Ishikawa (cell line): ENCODE data around the gene NPHP4.

Experiments used
- EGR1 ChIP-seq: IDR thresholded peaks from 2 replicates; pipeline ENCODE4 v1.6.1; 2012
- EP300 ChIP-seq: IDR thresholded peaks from 2 replicates; pipeline ENCODE4 v1.6.1; 2012; ENCODE audit warnings: borderline replicate concordance
- RAD21 ChIP-seq: IDR thresholded peaks from 2 replicates; pipeline ENCODE4 v1.6.1; 2012; ENCODE audit warnings: low read depth
- TF ChIP-seq, protein P1 (sequence below): IDR thresholded peaks from 2 replicates; pipeline ENCODE4 v1.6.1; 2012
- TF ChIP-seq, protein P2 (sequence below): IDR thresholded peaks from 2 replicates; pipeline ENCODE4 v1.6.1; 2012; ENCODE audit warnings: low read depth, mild to moderate bottlenecking

GRCh38 chr1:6012529-6013318 lies 20.5 kb upstream of the NPHP4 start:
- TF ChIP-seq, protein P1, sequence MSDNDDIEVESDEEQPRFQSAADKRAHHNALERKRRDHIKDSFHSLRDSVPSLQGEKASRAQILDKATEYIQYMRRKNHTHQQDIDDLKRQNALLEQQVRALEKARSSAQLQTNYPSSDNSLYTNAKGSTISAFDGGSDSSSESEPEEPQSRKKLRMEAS = no peak; the same call in 1 of the 2 replicates
- TF ChIP-seq EP300 (no peak), EGR1 (no peak), RAD21 (no peak)
- TF ChIP-seq, protein P2, sequence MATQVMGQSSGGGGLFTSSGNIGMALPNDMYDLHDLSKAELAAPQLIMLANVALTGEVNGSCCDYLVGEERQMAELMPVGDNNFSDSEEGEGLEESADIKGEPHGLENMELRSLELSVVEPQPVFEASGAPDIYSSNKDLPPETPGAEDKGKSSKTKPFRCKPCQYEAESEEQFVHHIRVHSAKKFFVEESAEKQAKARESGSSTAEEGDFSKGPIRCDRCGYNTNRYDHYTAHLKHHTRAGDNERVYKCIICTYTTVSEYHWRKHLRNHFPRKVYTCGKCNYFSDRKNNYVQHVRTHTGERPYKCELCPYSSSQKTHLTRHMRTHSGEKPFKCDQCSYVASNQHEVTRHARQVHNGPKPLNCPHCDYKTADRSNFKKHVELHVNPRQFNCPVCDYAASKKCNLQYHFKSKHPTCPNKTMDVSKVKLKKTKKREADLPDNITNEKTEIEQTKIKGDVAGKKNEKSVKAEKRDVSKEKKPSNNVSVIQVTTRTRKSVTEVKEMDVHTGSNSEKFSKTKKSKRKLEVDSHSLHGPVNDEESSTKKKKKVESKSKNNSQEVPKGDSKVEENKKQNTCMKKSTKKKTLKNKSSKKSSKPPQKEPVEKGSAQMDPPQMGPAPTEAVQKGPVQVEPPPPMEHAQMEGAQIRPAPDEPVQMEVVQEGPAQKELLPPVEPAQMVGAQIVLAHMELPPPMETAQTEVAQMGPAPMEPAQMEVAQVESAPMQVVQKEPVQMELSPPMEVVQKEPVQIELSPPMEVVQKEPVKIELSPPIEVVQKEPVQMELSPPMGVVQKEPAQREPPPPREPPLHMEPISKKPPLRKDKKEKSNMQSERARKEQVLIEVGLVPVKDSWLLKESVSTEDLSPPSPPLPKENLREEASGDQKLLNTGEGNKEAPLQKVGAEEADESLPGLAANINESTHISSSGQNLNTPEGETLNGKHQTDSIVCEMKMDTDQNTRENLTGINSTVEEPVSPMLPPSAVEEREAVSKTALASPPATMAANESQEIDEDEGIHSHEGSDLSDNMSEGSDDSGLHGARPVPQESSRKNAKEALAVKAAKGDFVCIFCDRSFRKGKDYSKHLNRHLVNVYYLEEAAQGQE = no peak
